Neutrophil (primary cell): Measurements from ENCODE around the gene SSNA1.

Source experiments
- H3K27ac ChIP-seq: fragments of 200-600 bp; sonication (generic); 2 replicates; pipeline ENCODE4 v1.5.1; 2016; ENCODE audit warnings: mild to moderate bottlenecking, moderate library complexity
- H3K27me3 ChIP-seq: fragments of 200-600 bp; sonication (generic); 2 replicates; pipeline ENCODE4 v1.6.0; 2016; ENCODE audit warnings: mild to moderate bottlenecking
- H3K36me3 ChIP-seq: fragments of 200-600 bp; sonication (generic); 2 replicates; pipeline ENCODE4 v1.5.1; 2017
- H3K4me1 ChIP-seq, 2 experiments: fragments of 200-600 bp in 1 of 2; sonication (generic) in 1 of 2; 1 replicate in 1 of 2; 2 replicates in 1 of 2; pipeline versions ENCODE4 v1.5.1 to v1.6.1; 2013 to 2016; ENCODE audit warnings: low read depth in 1 of 2, low read length in 1 of 2, mild to moderate bottlenecking in 1 of 2, moderate library complexity in 1 of 2; ENCODE audit not compliant: control insufficient read depth in 1 of 2, insufficient read depth in 1 of 2
- H3K4me3 ChIP-seq, 2 experiments: fragments of 200-600 bp in 1 of 2; sonication (generic) in 1 of 2; 1 replicate in 1 of 2; 2 replicates in 1 of 2; pipeline ENCODE4 v1.5.1; 2013 to 2016; ENCODE audit warnings: low read depth in 1 of 2, low read length in 1 of 2, mild to moderate bottlenecking in 1 of 2, moderate library complexity in 1 of 2
- H3K9me3 ChIP-seq: fragments of 200-600 bp; sonication (generic); 2 replicates; pipeline ENCODE4 v1.5.1; 2016
- TF ChIP-seq, protein P1 (sequence below): fragments of 200-600 bp; sonication (generic); IDR thresholded peaks from 2 replicates; pipeline ENCODE4 v1.5.1; 2016; ENCODE audit warnings: antibody characterized with exemption

SSNA1 gene

DNA sequence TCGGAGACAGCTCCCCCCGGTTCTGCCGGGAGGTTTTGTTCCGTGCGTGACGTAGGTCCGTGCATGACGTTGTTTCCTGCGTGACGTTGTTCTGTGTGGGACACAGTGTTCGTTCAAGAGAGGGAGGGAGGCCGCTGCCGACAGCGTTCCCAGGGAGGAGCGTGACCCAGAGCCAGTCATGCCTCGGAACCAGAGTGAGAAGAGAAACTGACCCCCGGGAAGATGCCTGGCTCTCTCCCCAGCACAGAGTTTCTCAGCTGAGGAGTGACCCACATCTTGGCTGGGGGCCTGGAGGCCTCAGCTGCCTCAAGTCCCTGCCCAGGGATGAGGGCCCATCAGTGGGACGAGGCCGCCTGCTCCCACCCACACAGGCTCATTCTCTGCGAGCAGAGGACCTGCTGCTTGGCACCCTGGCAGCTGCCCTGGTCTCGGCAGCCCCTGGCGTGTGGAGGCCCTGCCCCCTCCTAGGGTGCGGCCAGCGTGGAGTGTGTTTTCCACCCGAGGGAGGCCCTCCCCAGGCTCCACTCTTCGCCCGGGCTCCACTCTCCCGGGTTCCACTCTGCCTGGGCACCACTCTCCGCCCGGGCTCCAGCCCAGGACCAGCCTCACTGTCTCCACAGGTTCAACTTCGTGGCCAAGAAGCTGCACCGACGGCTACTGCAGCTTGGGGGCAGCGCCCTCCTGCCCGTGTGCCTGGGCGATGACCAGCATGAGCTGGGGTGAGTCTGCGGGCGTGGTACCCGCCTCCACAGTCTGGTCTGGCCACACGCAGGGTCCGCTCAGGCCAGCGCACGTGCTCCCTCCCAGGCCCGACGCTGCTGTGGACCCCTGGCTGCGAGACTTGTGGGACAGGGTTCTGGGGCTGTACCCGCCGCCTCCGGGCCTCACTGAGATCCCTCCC, 24.9 kb downstream of the SSNA1 start:
- Histone ChIP-seq H3K4me1 (no peaks in the 10 kb centered on the region), H3K27ac (no peak overlapping the region), H3K36me3 (peaks cover 63% of the 10 kb centered on the region), H3K27me3 (no peaks in the 10 kb centered on the region), H3K9me3 (no peaks in the 10 kb centered on the region), H3K4me3 (no peak overlapping the region)
- TF ChIP-seq, protein P1, sequence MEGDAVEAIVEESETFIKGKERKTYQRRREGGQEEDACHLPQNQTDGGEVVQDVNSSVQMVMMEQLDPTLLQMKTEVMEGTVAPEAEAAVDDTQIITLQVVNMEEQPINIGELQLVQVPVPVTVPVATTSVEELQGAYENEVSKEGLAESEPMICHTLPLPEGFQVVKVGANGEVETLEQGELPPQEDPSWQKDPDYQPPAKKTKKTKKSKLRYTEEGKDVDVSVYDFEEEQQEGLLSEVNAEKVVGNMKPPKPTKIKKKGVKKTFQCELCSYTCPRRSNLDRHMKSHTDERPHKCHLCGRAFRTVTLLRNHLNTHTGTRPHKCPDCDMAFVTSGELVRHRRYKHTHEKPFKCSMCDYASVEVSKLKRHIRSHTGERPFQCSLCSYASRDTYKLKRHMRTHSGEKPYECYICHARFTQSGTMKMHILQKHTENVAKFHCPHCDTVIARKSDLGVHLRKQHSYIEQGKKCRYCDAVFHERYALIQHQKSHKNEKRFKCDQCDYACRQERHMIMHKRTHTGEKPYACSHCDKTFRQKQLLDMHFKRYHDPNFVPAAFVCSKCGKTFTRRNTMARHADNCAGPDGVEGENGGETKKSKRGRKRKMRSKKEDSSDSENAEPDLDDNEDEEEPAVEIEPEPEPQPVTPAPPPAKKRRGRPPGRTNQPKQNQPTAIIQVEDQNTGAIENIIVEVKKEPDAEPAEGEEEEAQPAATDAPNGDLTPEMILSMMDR: no peak

DNA sequence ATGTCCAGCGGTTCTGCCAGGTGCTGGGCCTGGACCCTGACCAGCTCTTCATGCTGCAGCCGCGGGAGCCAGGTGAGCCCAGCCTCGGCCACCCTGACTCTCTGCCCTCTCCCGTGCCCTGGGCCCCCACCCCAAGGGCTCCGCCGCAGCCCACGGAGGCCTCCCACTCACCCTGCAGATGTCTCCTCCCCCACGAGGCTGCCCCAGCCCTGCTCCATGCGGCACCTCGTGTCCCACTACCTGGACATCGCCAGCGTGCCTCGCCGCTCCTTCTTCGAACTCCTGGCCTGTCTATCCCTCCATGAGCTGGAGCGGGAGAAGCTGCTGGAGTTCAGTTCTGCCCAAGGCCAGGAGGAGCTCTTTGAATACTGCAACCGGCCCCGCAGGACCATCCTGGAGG, 26.1 kb downstream of the SSNA1 start:
- Histone ChIP-seq H3K27ac (no peak overlapping the region), H3K4me1 (no peaks in the 10 kb centered on the region)

GRCh38 chr9:137215196-137215986, 26.9 kb downstream of the SSNA1 start:
- Histone ChIP-seq H3K27me3 (peaks cover 7% of the 10 kb centered on the region), H3K36me3 (peaks cover 64% of the 10 kb centered on the region), H3K4me3 (no peak overlapping the region), H3K9me3 (no peaks in the 10 kb centered on the region), H3K4me1 (no peaks in the 10 kb centered on the region), H3K27ac (no peak overlapping the region)
- TF ChIP-seq, protein P1: no peak

More for the DNA sequence above, 26.1 kb downstream of the SSNA1 start:
- Histone ChIP-seq H3K27me3 (no peaks in the 10 kb centered on the region), H3K36me3 (peaks cover 64% of the 10 kb centered on the region), H3K9me3 (no peaks in the 10 kb centered on the region), H3K4me3 (no peak overlapping the region)
- TF ChIP-seq, protein P1: no peak

GRCh38 chr9:137216188-137216965, 27.9 kb downstream of the SSNA1 start:
- Histone ChIP-seq H3K9me3 (no peaks in the 10 kb centered on the region), H3K27ac (no peak overlapping the region), H3K4me1 (peaks cover 0 to under 1% of the 10 kb centered on the region in 2 experiments), H3K36me3 (peaks cover 64% of the 10 kb centered on the region), H3K27me3 (peaks cover 17% of the 10 kb centered on the region), H3K4me3 (no peak overlapping the region)
- TF ChIP-seq, protein P1: no peak
